HG02938 (cell line): ENCODE measurements around the gene NBPF20.
A peak's percentile ranks its signal among the peaks of the same experiment; 100 is the strongest.
"Not testable (repeated sequence)": the region's sequence is repeated elsewhere in the genome, so short reads cannot be mapped to it uniquely, and the experiment has no call there.

ENCODE experiments used
- ATAC-seq: cut with Tn5 transposase; IDR thresholded peaks from one replicate; pipeline ENCODE4 v1.9.1; 2021; ENCODE audit warnings: mild to moderate bottlenecking, moderate library complexity; ENCODE audit not compliant: unreplicated experiment

Gene NBPF20

GRCh38 chr1:145430830-145431229 is 5.4 kb upstream of the NBPF20 start:
- ATAC-seq, result not testable (repeated sequence)

DNA sequence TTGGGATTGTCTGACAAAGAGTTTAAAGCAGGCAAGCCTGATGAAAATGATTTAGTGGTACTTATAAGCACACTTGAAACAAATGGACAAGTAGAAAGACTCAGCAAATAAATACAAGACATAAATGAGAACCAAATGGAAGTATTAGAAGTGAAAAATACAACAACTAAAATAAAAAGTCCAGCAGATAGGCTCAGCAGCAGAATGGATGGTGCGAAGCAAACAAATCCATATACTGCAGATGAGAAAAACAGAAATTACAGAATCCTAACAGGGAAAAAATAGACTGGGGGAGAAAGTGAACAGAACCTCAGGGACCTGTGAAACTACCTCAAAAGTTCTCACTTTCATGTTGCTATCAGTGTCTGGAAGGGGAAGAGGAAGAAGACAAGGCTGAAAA is 3.9 kb upstream of the NBPF20 start:
- ATAC-seq, result not testable (repeated sequence)

GRCh38 chr1:145424612-145425435 is 579 bp downstream of the NBPF20 start:
- ATAC-seq, result peak; percentile 71

- ATAC-seq, result not testable (repeated sequence)
These were observed 10.3 kb downstream of the NBPF20 start for GRCh38 chr1:145415149-145415548.

DNA sequence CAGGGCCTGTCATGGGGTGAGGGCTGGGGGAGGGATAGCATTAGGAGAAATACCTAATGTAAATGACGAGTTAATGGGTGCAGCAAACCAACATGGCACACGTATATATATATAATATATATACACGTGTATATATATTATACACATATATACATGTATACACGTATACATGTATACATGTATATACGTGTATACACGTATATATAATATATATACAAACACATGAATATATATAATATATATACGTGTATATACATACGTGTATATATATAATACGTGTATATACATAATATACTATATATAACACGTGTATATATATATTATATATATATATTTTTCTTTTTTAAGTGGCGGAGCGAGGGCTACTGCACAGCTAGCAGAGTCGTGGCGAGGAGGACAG is 18.1 kb downstream of the NBPF20 start:
- not testable (repeated sequence) for ATAC-seq

DNA sequence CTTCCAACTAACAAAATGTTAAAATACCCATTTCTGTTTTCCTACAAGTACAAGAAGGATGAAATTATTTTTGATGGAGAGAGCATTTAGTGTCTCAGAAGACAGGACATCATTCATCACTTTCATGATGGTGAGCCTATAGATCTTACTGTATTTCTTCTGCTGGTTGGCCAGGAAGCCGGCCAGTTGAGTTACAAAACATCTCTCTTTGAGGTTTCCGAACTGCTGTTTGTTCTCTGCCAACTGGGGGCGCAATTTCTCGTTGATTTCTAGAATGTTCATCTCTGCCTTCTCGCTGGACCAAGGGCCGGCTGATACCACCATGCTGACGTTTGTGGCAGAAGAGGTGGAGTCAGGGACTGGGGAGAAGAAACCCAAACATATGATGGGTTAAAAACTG is 20.5 kb downstream of the NBPF20 start:
- ATAC-seq, result not testable (repeated sequence)

DNA sequence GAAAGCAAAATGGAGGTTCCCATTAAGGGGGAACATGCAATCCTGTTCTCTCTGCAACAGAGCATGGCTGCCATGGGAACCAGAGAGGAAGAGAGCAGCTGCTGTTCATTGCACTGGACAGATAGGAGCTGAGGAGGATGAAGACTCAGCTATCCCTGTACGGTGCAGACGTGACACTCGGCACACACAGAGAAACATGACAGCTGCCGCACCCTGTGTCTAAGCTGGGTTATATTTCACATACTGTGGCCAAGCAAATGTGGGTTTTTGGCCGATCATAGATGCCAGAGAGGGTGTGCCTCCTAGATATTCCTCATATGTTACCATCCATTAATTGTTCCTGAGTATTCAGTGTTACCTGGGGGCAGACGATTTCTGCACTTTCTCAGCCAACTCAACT is 24.7 kb downstream of the NBPF20 start:
- not testable (repeated sequence) for ATAC-seq
